Activated CD4-positive, CD25-positive, alpha-beta regulatory T cell (primary cell): ENCODE measurements around the gene ZMYND19.
A peak's percentile ranks its signal among the peaks of the same experiment; 100 is the strongest.
"Not testable (repeated sequence)": the region's sequence is repeated elsewhere in the genome, so short reads cannot be mapped to it uniquely, and the experiment has no call there.

Experiments used
- DNase-seq, 4 experiments: peaks; one replicate each; lab custom pipeline; 2025; lab: John Stamatoyannopoulos, UW

The ZMYND19 gene

GRCh38 chr9:137614631-137615386 is 24.5 kb upstream of the ZMYND19 start:
- DNase-seq, result no peak

GRCh38 chr9:137613738-137614523 is 23.6 kb upstream of the ZMYND19 start:
- no peak for DNase-seq

GRCh38 chr9:137613259-137613658 is 22.9 kb upstream of the ZMYND19 start:
- no peak for DNase-seq

GRCh38 chr9:137612741-137613142 is 22.4 kb upstream of the ZMYND19 start:
- no peak for DNase-seq

- DNase-seq, result no peak
These were observed 21.6 kb upstream of the ZMYND19 start for GRCh38 chr9:137611623-137612609.

- DNase-seq, result no peak
These were observed 20.6 kb upstream of the ZMYND19 start for GRCh38 chr9:137610944-137611343.

- no peak for DNase-seq
These were observed 17.0 kb upstream of the ZMYND19 start for GRCh38 chr9:137607141-137607857.

GRCh38 chr9:137606734-137607138 is 16.4 kb upstream of the ZMYND19 start:
- DNase-seq, result no peak

GRCh38 chr9:137606005-137606621 is 15.8 kb upstream of the ZMYND19 start:
- no peak for DNase-seq

GRCh38 chr9:137605121-137606004 is 15.1 kb upstream of the ZMYND19 start, which contains the start of gene ARRDC1:
TSS of gene ARRDC1 (plus strand) at chr9:137605686. CDS start at chr9:137605718, 32 bp downstream.
- DNase-seq, result peak; percentile 95 to 100 (median 97)

GRCh38 chr9:137604345-137605086 is 14.2 kb upstream of the ZMYND19 start:
- no peak for DNase-seq

GRCh38 chr9:137603879-137604278 is 13.6 kb upstream of the ZMYND19 start:
- no peak for DNase-seq

GRCh38 chr9:137602661-137603060 is 12.3 kb upstream of the ZMYND19 start:
- no peak for DNase-seq

GRCh38 chr9:137598943-137599342 is 8.6 kb upstream of the ZMYND19 start:
- no peak for DNase-seq

GRCh38 chr9:137596577-137596976 is 6.3 kb upstream of the ZMYND19 start:
- not testable (repeated sequence) for DNase-seq

GRCh38 chr9:137593176-137593575 is 2.9 kb upstream of the ZMYND19 start:
- DNase-seq, result no peak

GRCh38 chr9:137592767-137593166 is 2.5 kb upstream of the ZMYND19 start:
- no peak for DNase-seq

GRCh38 chr9:137590123-137590468 is 216 bp downstream of the ZMYND19 start:
- DNase-seq, result no peak

- DNase-seq, result no peak
These were observed 730 bp downstream of the ZMYND19 start for GRCh38 chr9:137589441-137590122.
